Sigmoid colon (tissue), 7 donors: ENCODE measurements around the gene CREBL2. TPM values are rescaled to one million over a fixed set of nuclear protein-coding genes. Genes with fewer than 3 reads are reported as not detected.

Experiments used
- DNase-seq: peaks from one replicate; pipeline ENCODE4 v3.0.0-alpha.2; 2019
- H3K27ac ChIP-seq, 4 donors: fragments of 200-600 bp; sonication (generic); one replicate each; pipeline ENCODE4 v1.5.1; 2016 to 2019; ENCODE audit warnings: mild to moderate bottlenecking in 1 of 4
- H3K27me3 ChIP-seq, 3 donors: fragments of 200-600 bp; sonication (generic); one replicate each; pipeline ENCODE4 v1.5.1; 2019; ENCODE audit warnings: mild to moderate bottlenecking in 1 of 3
- H3K36me3 ChIP-seq, 4 donors: fragments of 200-600 bp; sonication (generic); one replicate each; pipeline ENCODE4 v1.5.1; 2016 to 2019
- H3K4me1 ChIP-seq, 4 donors: fragments of 200-600 bp; sonication (generic); one replicate each; pipeline ENCODE4 v1.5.1; 2017 to 2019
- H3K4me3 ChIP-seq, 4 donors: fragments of 200-600 bp; sonication (generic); one replicate each; pipeline ENCODE4 v1.5.1; 2017 to 2019; ENCODE audit warnings: mild to moderate bottlenecking in 2 of 4, moderate library complexity in 1 of 4
- H3K9me3 ChIP-seq, 4 donors: fragments of 200-600 bp in 3 of 4; sonication (generic) in 3 of 4; one replicate each; pipeline versions ENCODE4 v1.5.1 to v1.6.1; 2013 to 2019
- EP300 ChIP-seq, 4 donors: sonication (generic); formaldehyde crosslinking; IDR thresholded peaks; one replicate each; pipeline ENCODE4 v1.6.1; 2017; ENCODE audit warnings: antibody characterized with exemption in 4 of 4
- POLR2A ChIP-seq, 2 donors: fragments of 450-650 bp; IDR thresholded peaks; one replicate each; pipeline ENCODE4 v1.6.1; 2016; ENCODE audit warnings: antibody characterized with exemption in 2 of 2, mild to moderate bottlenecking in 2 of 2, moderate library complexity in 2 of 2
- POLR2AphosphoS5 ChIP-seq, 4 donors: sonication (generic); formaldehyde crosslinking; IDR thresholded peaks; one replicate each; pipeline ENCODE4 v1.6.1; 2017; ENCODE audit warnings: antibody characterized with exemption in 4 of 4
- WGBS, 2 donors: extraction: QIAGEN DNeasy Blood & Tissue Kit; methylation state at CpG; one replicate each; pipeline ENCODE4 v1.1.7; 2013; 5-methylcytosine and 5-hydroxymethylcytosine counted together
- intact Hi-C: fragments of 100-400 bp; cut with DNase I; formaldehyde crosslinking; loops from one replicate; pipeline ENCODE4 v1.15.1; 2023
- polyA plus RNA-seq, 3 donors: library from polyadenylated mRNA; stranded (reverse); fragments of 200-250 nt; gene quantifications; one replicate each; pipeline ENCODE4 v1.2.3, GENCODE V29; 2013
- total RNA-seq, 4 donors: library from RNA; depleted of rRNA; stranded (reverse); fragments of >200 nt; gene quantifications; one replicate each; pipeline ENCODE4 v1.1.0, GENCODE V29; 2016
- TF ChIP-seq, protein P1 (sequence below), 4 experiments: fragments of 450-650 bp in 3 of 4; fragments of 200-600 bp in 1 of 4; IDR thresholded peaks; one replicate each; pipeline ENCODE4 v1.5.1; 2016 to 2019; ENCODE audit warnings: antibody characterized with exemption in 4 of 4, mild to moderate bottlenecking in 3 of 4, moderate library complexity in 2 of 4
- donor health status: healthy with polysubstance abuse.
- donor health status: Bipolar disorder and iron deficiency.
- donor health status: healthy.

CREBL2 gene, protein sequence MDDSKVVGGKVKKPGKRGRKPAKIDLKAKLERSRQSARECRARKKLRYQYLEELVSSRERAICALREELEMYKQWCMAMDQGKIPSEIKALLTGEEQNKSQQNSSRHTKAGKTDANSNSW
- total RNA-seq (10 to 100 TPM; 35.0 to 59.9 (median 46.5) TPM), polyA plus RNA-seq (10 to 100 TPM; 19.0 to 37.8 (median 33.8) TPM)

DNA sequence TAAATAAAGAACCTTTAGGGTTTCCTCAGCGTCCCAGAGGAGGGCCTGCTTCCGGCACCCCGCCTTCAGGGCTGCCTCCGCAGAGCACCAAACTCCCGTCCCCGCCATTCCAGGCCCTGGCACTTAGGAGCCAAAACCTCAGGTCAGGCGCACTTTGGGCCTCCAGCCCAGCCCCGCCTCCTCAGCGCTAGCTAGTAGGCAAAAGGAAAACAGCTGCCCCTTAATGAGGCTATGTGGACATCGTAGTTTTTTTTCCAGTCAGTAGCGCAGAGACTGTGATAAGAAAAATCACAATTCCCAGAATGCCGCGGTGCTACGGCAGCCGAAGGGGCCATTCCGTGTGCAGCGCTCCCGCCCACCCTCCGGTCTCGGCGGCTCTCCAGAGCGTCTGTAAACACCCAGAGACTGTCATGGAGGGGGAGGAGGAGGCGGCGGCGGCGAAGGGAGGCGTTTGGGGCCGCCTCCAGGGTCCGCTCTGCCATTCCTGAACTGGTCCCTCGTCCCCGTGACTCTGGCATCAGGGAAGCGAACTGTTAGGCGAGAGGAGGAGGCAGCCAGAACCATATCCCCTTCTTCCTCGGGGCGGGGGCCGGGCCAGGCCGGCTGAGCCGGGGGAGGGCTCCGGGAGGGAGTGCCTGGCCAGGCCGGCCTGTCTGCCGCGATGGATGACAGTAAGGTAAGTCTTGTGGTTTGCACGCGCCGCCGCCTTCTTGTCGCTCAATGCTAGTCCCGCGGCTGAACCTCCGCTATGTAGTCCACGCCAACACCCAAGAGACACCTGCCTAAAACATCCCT is at the start of gene CREBL2:
Gene CREBL2, plus strand, starts transcription at position 365 of the 795 bp plus-strand sequence. Its CDS starts 297 bp downstream, at position 662.
- intact Hi-C loops: loop anchor here (2.0 to 5.0 kb wide), 3 partner anchors 49 to 106 kb away; partner anchors contain the start of genes CDKN1B, DUSP16 and GPR19
- DNase-seq: peak; percentile 97
- H3K9me3 ChIP-seq: no peaks in the 10 kb centered on the region
- H3K4me3 ChIP-seq: peak within 1 kb of the TSS; percentile 54 to 85 (median 61)
- WGBS, 2 donors: 0 to 1% methylated on average over 51 of the region's 51 CpGs
- peaks cover 0 to 44% (median 36%) of the 10 kb centered on the region in 4 donors for H3K4me1 ChIP-seq
- H3K36me3 ChIP-seq: peaks cover 0 to 5% (median 0%) of the 10 kb centered on the region in 4 donors
- H3K27me3 ChIP-seq: no peaks in the 10 kb centered on the region
- peak within 1 kb of the TSS; percentile 85 to 96 (median 90) for H3K27ac ChIP-seq
- TF ChIP-seq POLR2AphosphoS5 (IDR thresholded peaks at IDR 0.05): peak; percentile 88 to 96 (median 91)
- peak; percentile 27 to 85 (median 50) for TF ChIP-seq EP300 (IDR thresholded peaks at IDR 0.05)
- TF ChIP-seq, protein P1, sequence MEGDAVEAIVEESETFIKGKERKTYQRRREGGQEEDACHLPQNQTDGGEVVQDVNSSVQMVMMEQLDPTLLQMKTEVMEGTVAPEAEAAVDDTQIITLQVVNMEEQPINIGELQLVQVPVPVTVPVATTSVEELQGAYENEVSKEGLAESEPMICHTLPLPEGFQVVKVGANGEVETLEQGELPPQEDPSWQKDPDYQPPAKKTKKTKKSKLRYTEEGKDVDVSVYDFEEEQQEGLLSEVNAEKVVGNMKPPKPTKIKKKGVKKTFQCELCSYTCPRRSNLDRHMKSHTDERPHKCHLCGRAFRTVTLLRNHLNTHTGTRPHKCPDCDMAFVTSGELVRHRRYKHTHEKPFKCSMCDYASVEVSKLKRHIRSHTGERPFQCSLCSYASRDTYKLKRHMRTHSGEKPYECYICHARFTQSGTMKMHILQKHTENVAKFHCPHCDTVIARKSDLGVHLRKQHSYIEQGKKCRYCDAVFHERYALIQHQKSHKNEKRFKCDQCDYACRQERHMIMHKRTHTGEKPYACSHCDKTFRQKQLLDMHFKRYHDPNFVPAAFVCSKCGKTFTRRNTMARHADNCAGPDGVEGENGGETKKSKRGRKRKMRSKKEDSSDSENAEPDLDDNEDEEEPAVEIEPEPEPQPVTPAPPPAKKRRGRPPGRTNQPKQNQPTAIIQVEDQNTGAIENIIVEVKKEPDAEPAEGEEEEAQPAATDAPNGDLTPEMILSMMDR (IDR thresholded peaks at IDR 0.05): no peak
- peak; percentile 39 to 72 for TF ChIP-seq POLR2A (IDR thresholded peaks at IDR 0.05)

DNA sequence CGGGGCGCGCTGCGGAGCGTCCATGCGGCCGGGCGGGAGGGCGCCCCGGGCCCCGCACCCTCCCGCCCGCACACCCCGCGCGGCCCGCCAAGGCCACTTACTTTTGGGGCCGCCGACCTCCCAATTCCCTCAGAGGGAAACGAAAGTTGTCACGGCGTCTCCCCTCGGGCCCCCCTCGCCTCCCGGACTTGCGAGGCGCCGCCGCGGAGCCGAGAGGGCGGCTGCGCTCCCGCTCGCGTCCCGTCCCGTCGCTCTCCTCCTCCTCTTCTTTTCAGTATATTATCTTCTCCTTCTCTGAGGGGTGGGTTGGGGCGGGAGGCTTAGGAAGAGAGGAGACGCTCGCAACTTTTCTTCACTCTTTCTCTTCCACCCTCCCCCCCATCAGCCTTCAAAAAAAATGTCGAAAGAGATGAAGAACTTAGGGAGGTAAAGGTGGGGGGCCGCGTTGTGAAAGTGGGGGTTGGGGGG is 49.6 kb upstream of the CREBL2 start:
- TF ChIP-seq EP300 (IDR thresholded peaks at IDR 0.05) (no peak), POLR2AphosphoS5 (IDR thresholded peaks at IDR 0.05) (no peak), POLR2A (IDR thresholded peaks at IDR 0.05) (no peak)
- TF ChIP-seq, protein P1 (IDR thresholded peaks at IDR 0.05): no peak
- Histone ChIP-seq H3K36me3 (no peaks in the 10 kb centered on the region), H3K27me3 (no peaks in the 10 kb centered on the region), H3K9me3 (no peaks in the 10 kb centered on the region), H3K27ac (peak overlapping the region; percentile 96 to 100 (median 100)), H3K4me3 (peak overlapping the region; percentile 88 to 96 (median 92)), H3K4me1 (peaks cover 0 to 40% (median 25%) of the 10 kb centered on the region in 4 donors)
- WGBS, 2 donors: 0% methylated on average over 45 of the region's 45 CpGs
- peak; percentile 67 for DNase-seq
- intact Hi-C loops: loop anchor here (2.0 to 5.0 kb wide), 7 partner anchors 49 to 1840 kb away; partner anchors contain the start of genes BORCS5, CDKN1B, CREBL2 and ETV6

DNA sequence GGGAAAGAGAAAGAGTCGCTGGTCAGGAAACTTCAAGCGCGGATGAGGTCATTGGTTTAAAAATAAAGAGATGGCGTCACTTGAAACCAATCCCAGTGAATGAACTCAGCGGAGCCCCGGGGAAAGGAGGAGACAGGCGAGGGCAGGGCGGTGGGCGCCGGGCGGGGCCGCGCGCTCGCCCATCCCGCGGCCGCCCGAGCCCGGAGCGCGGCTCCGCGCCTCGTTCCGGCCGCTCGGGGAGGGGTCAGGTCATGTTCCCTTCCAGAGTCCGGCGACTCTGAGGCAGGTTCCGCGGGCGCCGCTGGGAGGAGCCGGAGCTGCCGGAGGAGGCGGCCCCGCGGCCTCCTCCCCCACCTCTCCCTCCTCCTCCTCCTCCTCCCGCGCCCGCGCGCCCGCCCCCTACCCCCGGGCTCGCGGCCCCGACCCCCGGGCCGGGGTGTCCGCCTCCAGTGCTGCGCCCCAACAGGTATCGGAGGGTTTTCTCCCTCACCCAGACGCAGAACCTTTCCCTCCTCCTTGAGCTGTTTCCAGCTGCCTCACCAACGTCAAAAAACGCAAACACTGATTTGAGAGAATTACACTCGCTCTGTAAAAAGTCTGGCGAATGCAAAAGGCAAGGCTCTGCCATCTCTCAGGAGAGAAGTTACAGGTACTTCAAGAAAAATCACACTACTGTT is 49.0 kb upstream of the CREBL2 start, which contains the start of gene DUSP16:
Gene DUSP16, minus strand, starts transcription at position 279 of the 677 bp plus-strand sequence. CDS start 41,765 bp downstream, outside the sequence.
- TF ChIP-seq EP300 (IDR thresholded peaks at IDR 0.05) (no peak), POLR2A (IDR thresholded peaks at IDR 0.05) (no peak), POLR2AphosphoS5 (IDR thresholded peaks at IDR 0.05) (peak; percentile 61 to 80 (median 77))
- TF ChIP-seq, protein P1 (IDR thresholded peaks at IDR 0.05): no peak
- peak; percentile 94 for DNase-seq
- Histone ChIP-seq H3K4me3 (peak within 1 kb of the TSS; percentile 88 to 96 (median 92)), H3K4me1 (peaks cover 0 to 40% (median 25%) of the 10 kb centered on the region in 4 donors), H3K27ac (peak within 1 kb of the TSS; percentile 96 to 100 (median 100)), H3K9me3 (peaks cover 0 to 2% (median 0%) of the 10 kb centered on the region in 4 donors), H3K27me3 (no peaks in the 10 kb centered on the region), H3K36me3 (no peaks in the 10 kb centered on the region)
- 1% methylated on average over 59 of the region's 59 CpGs for WGBS, 2 donors
- intact Hi-C loops: loop anchor here (2.0 to 5.0 kb wide), 7 partner anchors 48 to 1840 kb away; partner anchors contain the start of genes BORCS5, CDKN1B, CREBL2 and ETV6

DNA sequence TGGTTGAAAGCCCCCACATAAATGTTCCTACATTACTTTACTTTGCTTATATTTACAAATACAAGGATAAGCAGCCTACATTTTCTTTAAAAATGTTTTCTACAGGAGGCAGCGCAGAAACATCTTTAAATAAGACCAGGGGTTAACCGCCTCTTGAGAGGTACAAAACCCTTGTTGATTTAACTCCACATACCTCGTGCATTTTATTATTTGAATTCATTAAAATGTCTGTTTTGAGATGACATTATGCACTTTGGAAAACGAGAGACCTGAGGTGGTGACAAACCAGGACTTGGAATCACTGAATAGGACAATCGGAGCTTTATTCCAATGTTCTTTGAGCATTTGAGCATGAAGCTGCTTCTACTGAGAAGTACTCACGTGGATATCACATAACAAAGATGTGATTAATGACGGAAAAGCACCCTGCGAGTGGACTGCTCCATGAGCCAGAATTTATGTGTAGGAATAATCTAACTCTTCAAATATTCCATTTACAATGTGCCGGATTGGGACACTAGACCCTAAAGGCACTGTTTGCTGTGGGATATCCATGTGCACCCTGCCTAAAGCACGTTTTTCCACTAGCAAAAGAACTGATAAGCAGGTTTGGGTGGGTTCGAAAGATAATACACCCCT is 48.3 kb upstream of the CREBL2 start:
- Histone ChIP-seq H3K27ac (peak overlapping the region; percentile 96 to 100 (median 100)), H3K36me3 (no peaks in the 10 kb centered on the region), H3K4me1 (peaks cover 0 to 38% (median 25%) of the 10 kb centered on the region in 4 donors), H3K9me3 (peaks cover 0 to 2% (median 0%) of the 10 kb centered on the region in 4 donors), H3K27me3 (no peaks in the 10 kb centered on the region), H3K4me3 (peak overlapping the region; percentile 88 to 96 (median 92))
- DNase-seq: no peak
- intact Hi-C loops: loop anchor here (2.0 to 5.0 kb wide), 7 partner anchors 47 to 1841 kb away; partner anchors contain the start of genes BORCS5, CDKN1B, CREBL2 and ETV6
- 62 to 71% methylated on average over 11 of the region's 11 CpGs for WGBS, 2 donors
- TF ChIP-seq POLR2AphosphoS5 (IDR thresholded peaks at IDR 0.05) (peak in 2 of 4 donors; percentile 25 to 53), EP300 (IDR thresholded peaks at IDR 0.05) (peak in 1 of 4 donors; percentile 20), POLR2A (IDR thresholded peaks at IDR 0.05) (no peak)
